Measurements from ENCODE around the gene PDGFD. TPM values are rescaled to one million over a fixed set of nuclear protein-coding genes. Genes with fewer than 3 reads are reported as not detected.

The PDGFD gene
- total RNA-seq, 1 donor from 2014 or later: 0.49 TPM

GRCh38 chr11:103942646-103943045 lies 221.3 kb downstream of the PDGFD start:
- H3K36me3 Mint-ChIP-seq (ENCODE audit: unreplicated experiment): no peaks in the 10 kb centered on the region
- no peaks in the 10 kb centered on the region for H3K4me1 Mint-ChIP-seq (ENCODE audit: low read depth, unreplicated experiment)
- no peak for TF ChIP-seq CTCF (IDR thresholded peaks at IDR 0.05; ENCODE audit: partially characterized antibody, unreplicated experiment)
- H3K4me3 Mint-ChIP-seq (ENCODE audit: unreplicated experiment): no peak overlapping the region
- H3K27ac Mint-ChIP-seq (ENCODE audit: unreplicated experiment): no peak overlapping the region
- H3K9me3 Mint-ChIP-seq (ENCODE audit: unreplicated experiment): peaks cover 2% of the 10 kb centered on the region
- H3K27me3 Mint-ChIP-seq (ENCODE audit: unreplicated experiment): no peaks in the 10 kb centered on the region
- no peak for DNase-seq

GRCh38 chr11:103940551-103940950 lies 223.4 kb downstream of the PDGFD start:
- DNase-seq: no peak
- Mint-ChIP-seq H3K27me3 (ENCODE audit: unreplicated experiment) (no peaks in the 10 kb centered on the region), H3K4me1 (ENCODE audit: low read depth, unreplicated experiment) (no peaks in the 10 kb centered on the region), H3K27ac (ENCODE audit: unreplicated experiment) (no peak overlapping the region), H3K9me3 (ENCODE audit: unreplicated experiment) (peaks cover 2% of the 10 kb centered on the region), H3K4me3 (ENCODE audit: unreplicated experiment) (no peak overlapping the region), H3K36me3 (ENCODE audit: unreplicated experiment) (no peaks in the 10 kb centered on the region)
- TF ChIP-seq CTCF (IDR thresholded peaks at IDR 0.05; ENCODE audit: partially characterized antibody, unreplicated experiment): no peak

GRCh38 chr11:103939694-103940093 lies 224.3 kb downstream of the PDGFD start:
- Mint-ChIP-seq H3K36me3 (ENCODE audit: unreplicated experiment) (no peaks in the 10 kb centered on the region), H3K9me3 (ENCODE audit: unreplicated experiment) (peaks cover 2% of the 10 kb centered on the region), H3K4me1 (ENCODE audit: low read depth, unreplicated experiment) (no peaks in the 10 kb centered on the region), H3K27me3 (ENCODE audit: unreplicated experiment) (no peaks in the 10 kb centered on the region), H3K4me3 (ENCODE audit: unreplicated experiment) (no peak overlapping the region), H3K27ac (ENCODE audit: unreplicated experiment) (no peak overlapping the region)
- no peak for TF ChIP-seq CTCF (IDR thresholded peaks at IDR 0.05; ENCODE audit: partially characterized antibody, unreplicated experiment)
- DNase-seq: no peak

GRCh38 chr11:103936059-103936458 lies 227.9 kb downstream of the PDGFD start:
- H3K36me3 Mint-ChIP-seq (ENCODE audit: unreplicated experiment): no peaks in the 10 kb centered on the region
- DNase-seq: no peak
- H3K4me3 Mint-ChIP-seq (ENCODE audit: unreplicated experiment): no peak overlapping the region
- no peak for TF ChIP-seq CTCF (IDR thresholded peaks at IDR 0.05; ENCODE audit: partially characterized antibody, unreplicated experiment)
- peaks cover 2% of the 10 kb centered on the region for H3K9me3 Mint-ChIP-seq (ENCODE audit: unreplicated experiment)
- H3K27ac Mint-ChIP-seq (ENCODE audit: unreplicated experiment): no peak overlapping the region
- no peaks in the 10 kb centered on the region for H3K27me3 Mint-ChIP-seq (ENCODE audit: unreplicated experiment)
- H3K4me1 Mint-ChIP-seq (ENCODE audit: low read depth, unreplicated experiment): no peaks in the 10 kb centered on the region

GRCh38 chr11:103935219-103935618 lies 228.7 kb downstream of the PDGFD start:
- DNase-seq: no peak
- no peak overlapping the region for H3K27ac Mint-ChIP-seq (ENCODE audit: unreplicated experiment)
- no peak for TF ChIP-seq CTCF (IDR thresholded peaks at IDR 0.05; ENCODE audit: partially characterized antibody, unreplicated experiment)
- no peaks in the 10 kb centered on the region for H3K4me1 Mint-ChIP-seq (ENCODE audit: low read depth, unreplicated experiment)
- H3K27me3 Mint-ChIP-seq (ENCODE audit: unreplicated experiment): no peaks in the 10 kb centered on the region
- H3K9me3 Mint-ChIP-seq (ENCODE audit: unreplicated experiment): peaks cover 2% of the 10 kb centered on the region
- no peaks in the 10 kb centered on the region for H3K36me3 Mint-ChIP-seq (ENCODE audit: unreplicated experiment)
- no peak overlapping the region for H3K4me3 Mint-ChIP-seq (ENCODE audit: unreplicated experiment)
